Activated CD8-positive, alpha-beta memory T cell treated with anti-CD3 and anti-CD28 coated beads, Interleukin-2, amount 10 ng/mL, durations not matched to agents 7 days and 5 days (primary cell): ENCODE measurements around the gene LRP1B. TPM values are rescaled to one million over a fixed set of nuclear protein-coding genes. Genes with fewer than 3 reads are reported as not detected.

Experiments used
- ATAC-seq: fragments of 150-1000 bp; cut with Tn5 transposase; one replicate; pipeline ENCODE4 v1.10.0; 2021; ENCODE audit warnings: moderate library complexity
- CTCF ChIA-PET: fragments of 350-600 bp; sonication (Branson Sonifier 250); formaldehyde crosslinking; loops from one replicate; lab custom pipeline; 2021; ENCODE audit warnings: antibody characterized with exemption; lab: Charles Lee
- DNase-seq: peaks from one replicate; pipeline ENCODE4 v3.0.0-alpha.2; 2020
- H3K27ac Mint-ChIP-seq: one replicate; pipeline ENCODE4 v1.8.0; 2021; ENCODE audit warnings: mild to moderate bottlenecking, mixed read lengths
- H3K27me3 Mint-ChIP-seq: one replicate; pipeline ENCODE4 v1.8.0; 2021; ENCODE audit warnings: mixed read lengths
- H3K36me3 Mint-ChIP-seq: one replicate; pipeline ENCODE4 v1.8.0; 2021; ENCODE audit warnings: mild to moderate bottlenecking, mixed read lengths
- H3K4me1 Mint-ChIP-seq: one replicate; pipeline ENCODE4 v1.8.0; 2021; ENCODE audit warnings: mixed read lengths
- H3K4me3 Mint-ChIP-seq: one replicate; pipeline ENCODE4 v1.8.0; 2021; ENCODE audit warnings: mild to moderate bottlenecking, moderate library complexity, mixed read lengths
- H3K9me3 Mint-ChIP-seq: one replicate; pipeline ENCODE4 v1.8.0; 2022; ENCODE audit warnings: low read depth, mixed read lengths
- total RNA-seq, 2 experiments: library from RNA; stranded (reverse); gene quantifications; one replicate each; pipeline ENCODE4 v1.2.3, GENCODE V29; 2021

The LRP1B gene
- total RNA-seq, 2 experiments from 2014 or later: not detected

- H3K36me3 Mint-ChIP-seq: no peaks in the 10 kb centered on the region
- ATAC-seq: no peak
- DNase-seq: no peak
- CTCF ChIA-PET: no interaction called here
- no peaks in the 10 kb centered on the region for H3K4me1 Mint-ChIP-seq
- H3K27ac Mint-ChIP-seq: no peak overlapping the region
- no peaks in the 10 kb centered on the region for H3K27me3 Mint-ChIP-seq
- peaks cover 8% of the 10 kb centered on the region for H3K9me3 Mint-ChIP-seq
- no peak overlapping the region for H3K4me3 Mint-ChIP-seq
Measured at GRCh38 chr2:140737006-140737405, 1393.8 kb downstream of the LRP1B start.

GRCh38 chr2:140734992-140735391 is 1395.8 kb downstream of the LRP1B start:
- DNase-seq (no peak), ATAC-seq (no peak)
- H3K4me3 Mint-ChIP-seq: no peak overlapping the region
- H3K27ac Mint-ChIP-seq: no peak overlapping the region
- H3K36me3 Mint-ChIP-seq: no peaks in the 10 kb centered on the region
- no peaks in the 10 kb centered on the region for H3K27me3 Mint-ChIP-seq
- no peaks in the 10 kb centered on the region for H3K4me1 Mint-ChIP-seq
- peaks cover 13% of the 10 kb centered on the region for H3K9me3 Mint-ChIP-seq
- CTCF ChIA-PET: no interaction called here

- ATAC-seq (no peak), DNase-seq (no peak)
- CTCF ChIA-PET: no interaction called here
- Mint-ChIP-seq H3K9me3 (peaks cover 7% of the 10 kb centered on the region), H3K4me3 (no peak overlapping the region), H3K27me3 (no peaks in the 10 kb centered on the region), H3K36me3 (no peaks in the 10 kb centered on the region), H3K27ac (no peak overlapping the region), H3K4me1 (no peaks in the 10 kb centered on the region)
Measured at GRCh38 chr2:140718999-140719398, 1411.8 kb downstream of the LRP1B start.

GRCh38 chr2:140717481-140717880 is 1413.3 kb downstream of the LRP1B start:
- CTCF ChIA-PET: no interaction called here
- no peak for ATAC-seq
- H3K27me3 Mint-ChIP-seq: no peaks in the 10 kb centered on the region
- no peak overlapping the region for H3K4me3 Mint-ChIP-seq
- no peaks in the 10 kb centered on the region for H3K4me1 Mint-ChIP-seq
- peaks cover 8% of the 10 kb centered on the region for H3K9me3 Mint-ChIP-seq
- DNase-seq: no peak
- H3K36me3 Mint-ChIP-seq: no peaks in the 10 kb centered on the region
- H3K27ac Mint-ChIP-seq: no peak overlapping the region

- ATAC-seq: no peak
- no peak for DNase-seq
- CTCF ChIA-PET: no interaction called here
- H3K27ac Mint-ChIP-seq: no peak overlapping the region
- H3K36me3 Mint-ChIP-seq: no peaks in the 10 kb centered on the region
- H3K9me3 Mint-ChIP-seq: peaks cover 10% of the 10 kb centered on the region
- H3K4me1 Mint-ChIP-seq: no peaks in the 10 kb centered on the region
- H3K27me3 Mint-ChIP-seq: no peaks in the 10 kb centered on the region
- no peak overlapping the region for H3K4me3 Mint-ChIP-seq
Measured at GRCh38 chr2:140714586-140714985, 1416.2 kb downstream of the LRP1B start.

- DNase-seq (no peak), ATAC-seq (no peak)
- peaks cover 8% of the 10 kb centered on the region for H3K9me3 Mint-ChIP-seq
- CTCF ChIA-PET: no interaction called here
- H3K4me1 Mint-ChIP-seq: no peaks in the 10 kb centered on the region
- H3K4me3 Mint-ChIP-seq: no peak overlapping the region
- H3K36me3 Mint-ChIP-seq: no peaks in the 10 kb centered on the region
- no peak overlapping the region for H3K27ac Mint-ChIP-seq
- H3K27me3 Mint-ChIP-seq: no peaks in the 10 kb centered on the region
Measured at GRCh38 chr2:140711867-140712266, 1418.9 kb downstream of the LRP1B start.

- H3K4me3 Mint-ChIP-seq: no peak overlapping the region
- no peaks in the 10 kb centered on the region for H3K36me3 Mint-ChIP-seq
- no peaks in the 10 kb centered on the region for H3K27me3 Mint-ChIP-seq
- H3K4me1 Mint-ChIP-seq: no peaks in the 10 kb centered on the region
- H3K27ac Mint-ChIP-seq: no peak overlapping the region
- CTCF ChIA-PET: no interaction called here
- no peak for ATAC-seq
- H3K9me3 Mint-ChIP-seq: peaks cover 3% of the 10 kb centered on the region
- DNase-seq: no peak
Measured at GRCh38 chr2:140701726-140702125, 1429.1 kb downstream of the LRP1B start.

- no peak overlapping the region for H3K4me3 Mint-ChIP-seq
Measured at GRCh38 chr2:140698636-140699035, 1432.2 kb downstream of the LRP1B start.

GRCh38 chr2:140696449-140696848 is 1434.4 kb downstream of the LRP1B start:
- no peak overlapping the region for H3K4me3 Mint-ChIP-seq
- CTCF ChIA-PET: no interaction called here
- no peaks in the 10 kb centered on the region for H3K4me1 Mint-ChIP-seq
- ATAC-seq (no peak), DNase-seq (no peak)
- no peaks in the 10 kb centered on the region for H3K36me3 Mint-ChIP-seq
- H3K9me3 Mint-ChIP-seq: peaks cover 2% of the 10 kb centered on the region
- H3K27ac Mint-ChIP-seq: no peak overlapping the region
- H3K27me3 Mint-ChIP-seq: no peaks in the 10 kb centered on the region

More at GRCh38 chr2:140698636-140699035, 1432.2 kb downstream of the LRP1B start:
- CTCF ChIA-PET: no interaction called here
- H3K36me3 Mint-ChIP-seq: no peaks in the 10 kb centered on the region
- DNase-seq (no peak), ATAC-seq (no peak)
- H3K4me1 Mint-ChIP-seq: no peaks in the 10 kb centered on the region
- H3K27me3 Mint-ChIP-seq: no peaks in the 10 kb centered on the region
- H3K27ac Mint-ChIP-seq: no peak overlapping the region
- peaks cover 5% of the 10 kb centered on the region for H3K9me3 Mint-ChIP-seq

- no peaks in the 10 kb centered on the region for H3K27me3 Mint-ChIP-seq
- no peaks in the 10 kb centered on the region for H3K36me3 Mint-ChIP-seq
- H3K9me3 Mint-ChIP-seq: peaks cover 2% of the 10 kb centered on the region
- CTCF ChIA-PET: no interaction called here
- ATAC-seq (no peak), DNase-seq (no peak)
- no peak overlapping the region for H3K4me3 Mint-ChIP-seq
- H3K27ac Mint-ChIP-seq: no peak overlapping the region
- no peaks in the 10 kb centered on the region for H3K4me1 Mint-ChIP-seq
Measured at GRCh38 chr2:140695155-140695554, 1435.7 kb downstream of the LRP1B start.

- Mint-ChIP-seq H3K27me3 (no peaks in the 10 kb centered on the region), H3K4me3 (no peak overlapping the region), H3K36me3 (no peaks in the 10 kb centered on the region), H3K27ac (no peak overlapping the region), H3K9me3 (peaks cover 12% of the 10 kb centered on the region), H3K4me1 (no peaks in the 10 kb centered on the region)
- ATAC-seq: no peak
- no peak for DNase-seq
- CTCF ChIA-PET: no interaction called here
Measured at GRCh38 chr2:140687825-140688224, 1443.0 kb downstream of the LRP1B start.

- Mint-ChIP-seq H3K27ac (no peak overlapping the region), H3K4me3 (no peak overlapping the region), H3K4me1 (no peaks in the 10 kb centered on the region), H3K9me3 (peaks cover 14% of the 10 kb centered on the region), H3K27me3 (no peaks in the 10 kb centered on the region), H3K36me3 (no peaks in the 10 kb centered on the region)
- CTCF ChIA-PET: no interaction called here
- ATAC-seq (no peak), DNase-seq (no peak)
Measured at GRCh38 chr2:140683658-140684057, 1447.2 kb downstream of the LRP1B start.

- Mint-ChIP-seq H3K4me3 (no peak overlapping the region), H3K9me3 (peaks cover 7% of the 10 kb centered on the region), H3K27ac (no peak overlapping the region), H3K27me3 (no peaks in the 10 kb centered on the region), H3K36me3 (no peaks in the 10 kb centered on the region), H3K4me1 (no peaks in the 10 kb centered on the region)
- ATAC-seq: no peak
- DNase-seq: no peak
- CTCF ChIA-PET: no interaction called here
Measured at GRCh38 chr2:140680862-140681261, 1450.0 kb downstream of the LRP1B start.

- no peak overlapping the region for H3K4me3 Mint-ChIP-seq
- DNase-seq: no peak
- no peaks in the 10 kb centered on the region for H3K36me3 Mint-ChIP-seq
- no peaks in the 10 kb centered on the region for H3K4me1 Mint-ChIP-seq
- no peak for ATAC-seq
- CTCF ChIA-PET: no interaction called here
- H3K9me3 Mint-ChIP-seq: peaks cover 9% of the 10 kb centered on the region
- H3K27me3 Mint-ChIP-seq: no peaks in the 10 kb centered on the region
- no peak overlapping the region for H3K27ac Mint-ChIP-seq
Measured at GRCh38 chr2:140679752-140680151, 1451.1 kb downstream of the LRP1B start.

- DNase-seq (no peak), ATAC-seq (no peak)
- CTCF ChIA-PET: no interaction called here
- Mint-ChIP-seq H3K27me3 (no peaks in the 10 kb centered on the region), H3K4me1 (no peaks in the 10 kb centered on the region), H3K27ac (no peak overlapping the region), H3K36me3 (no peaks in the 10 kb centered on the region), H3K9me3 (peaks cover 11% of the 10 kb centered on the region), H3K4me3 (no peak overlapping the region)
Measured at GRCh38 chr2:140669911-140670310, 1460.9 kb downstream of the LRP1B start.
